Epithelial cell of proximal tubule (primary cell): ENCODE data around the gene MAGEB4. TPM values are rescaled to one million over a fixed set of nuclear protein-coding genes. Genes with fewer than 3 reads are reported as not detected.

Source experiments
- DNase-seq: peaks from one replicate; pipeline ENCODE4 v3.0.0-alpha.2; 2011; ENCODE audit warnings: low read depth
- H3K4me3 ChIP-seq: 2 replicates; pipeline ENCODE4 v1.5.1; 2011; ENCODE audit warnings: low read depth, mild to moderate bottlenecking, low read length
- CTCF ChIP-seq: conservative IDR thresholded peaks from 2 replicates; pipeline ENCODE4 v1.5.1; 2012; ENCODE audit warnings: low read depth, mild to moderate bottlenecking, low read length
- total RNA-seq: library from RNA; depleted of rRNA; stranded (reverse); fragments of >200 nt; gene quantifications from 2 replicates; pipeline ENCODE4 v1.2.3, GENCODE V29; 2015

The MAGEB4 gene
- total RNA-seq, 1 donor from 2014 or later: not detected

DNA sequence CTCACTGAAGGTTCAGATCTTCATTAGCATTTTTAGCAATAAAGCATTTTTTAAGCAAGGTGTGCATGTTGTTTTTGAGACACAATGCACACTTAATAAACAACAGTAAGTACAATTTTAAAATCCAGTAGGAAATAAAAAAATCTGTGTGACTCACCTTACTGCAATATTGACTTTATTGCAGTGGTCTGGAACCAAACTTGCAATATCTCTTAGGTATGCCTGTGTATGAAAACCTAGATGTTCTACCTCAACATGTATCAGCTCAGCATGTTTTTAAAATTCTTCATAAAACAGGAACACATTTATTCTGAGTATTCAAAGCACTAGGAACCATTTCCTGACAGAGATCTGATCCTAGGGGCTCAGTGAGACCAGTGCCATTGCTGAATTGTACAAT, 40.7 kb downstream of the MAGEB4 start:
- H3K4me3 ChIP-seq: no peak overlapping the region

DNA sequence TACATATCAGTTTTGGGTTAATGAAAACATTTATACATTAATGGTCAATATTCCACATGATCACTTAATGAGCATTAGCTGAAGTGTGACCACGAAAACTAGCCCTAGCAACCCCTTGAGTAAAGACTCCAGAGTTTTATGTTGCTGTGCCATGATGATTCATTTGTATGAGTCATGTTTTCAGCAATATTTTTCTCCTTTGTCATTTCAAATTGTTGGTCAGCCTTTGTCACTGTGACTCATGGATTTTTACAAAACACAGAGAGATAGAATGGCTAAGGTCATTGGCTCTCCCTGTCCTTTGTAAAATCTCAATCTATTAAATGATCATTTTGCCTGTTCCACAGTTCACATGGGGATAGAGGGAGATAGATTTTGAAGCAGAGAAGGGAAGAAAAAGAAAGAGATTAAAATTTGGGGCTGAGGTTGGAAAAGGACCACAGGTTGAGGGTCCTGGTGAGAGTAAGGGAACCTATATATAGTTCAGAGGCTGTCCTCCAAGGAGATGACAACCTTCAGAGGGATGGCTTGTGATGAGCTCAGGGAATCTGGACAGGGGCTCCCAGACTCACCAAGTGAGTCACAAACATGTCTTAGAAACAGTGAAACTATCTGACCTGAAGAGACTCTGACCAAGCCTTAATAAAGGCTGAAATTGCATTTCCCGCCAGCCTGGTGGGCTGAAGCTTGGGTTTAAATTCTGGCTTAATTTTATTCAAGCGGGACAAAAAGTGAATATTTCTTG, 41.8 kb downstream of the MAGEB4 start:
- peak; percentile 81 for DNase-seq
- TF ChIP-seq CTCF: no peak
- H3K4me3 ChIP-seq: no peak overlapping the region

More for the DNA sequence above, 40.7 kb downstream of the MAGEB4 start:
- no peak for DNase-seq
- no peak for TF ChIP-seq CTCF

Other genes with a start within 250 kb of the MAGEB4 start
- gene MAGEB2, start 26.4 kb upstream of the MAGEB4 start, total RNA-seq: not detected in 2 replicates
- not detected in 2 replicates for gene MAGEB3, start 11.3 kb upstream of the MAGEB4 start, total RNA-seq
- not detected in 2 replicates for gene MAGEB1, start 5.1 kb downstream of the MAGEB4 start, total RNA-seq
- gene NR0B1, start 67.4 kb downstream of the MAGEB4 start, total RNA-seq: 0.35 and 0.72 TPM in 2 replicates